NCI-H2081 treated with DMSO at 0.1 percent for 48 hours (cell line): ENCODE results near the gene PNMT.

Source experiments
- DNase-seq: peaks from one replicate; lab custom pipeline; 2025; lab: John Stamatoyannopoulos, UW

PNMT gene

DNA sequence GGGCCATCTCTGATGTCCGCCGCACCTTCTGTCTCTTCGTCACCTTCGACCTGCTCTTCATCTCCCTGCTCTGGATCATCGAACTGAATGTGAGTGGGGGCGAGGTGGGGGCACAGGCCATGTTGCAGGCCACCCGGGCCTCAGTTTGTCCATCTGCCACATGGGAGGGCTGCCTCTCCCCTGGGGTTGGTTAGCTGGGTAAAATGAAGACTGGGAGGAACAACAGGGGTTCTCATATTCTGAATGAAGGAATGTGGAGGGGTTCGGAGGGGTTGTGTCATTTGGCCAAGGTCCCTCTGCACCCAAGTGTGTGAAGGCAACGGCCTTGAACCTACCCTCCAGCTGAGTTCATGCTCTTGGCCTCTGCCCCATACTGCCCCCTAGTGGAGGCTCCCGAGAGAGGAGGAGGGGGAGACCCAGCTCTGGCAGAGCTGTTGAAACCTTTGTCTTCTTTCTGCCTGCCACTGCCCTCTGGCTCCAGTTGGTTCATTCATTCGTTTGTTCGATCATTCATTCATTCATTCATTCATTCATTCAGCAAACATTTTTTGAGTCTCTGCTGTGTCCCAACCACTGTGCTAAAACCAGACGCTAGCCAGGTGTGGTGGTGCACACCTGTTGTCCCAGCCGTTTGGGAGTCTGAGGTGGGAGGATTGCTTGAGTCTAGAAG, 14.5 kb upstream of the PNMT start:
- DNase-seq = no peak

GRCh38 chr17:39655105-39655504, 13.1 kb upstream of the PNMT start:
- DNase-seq = no peak

GRCh38 chr17:39658346-39658745, 9.9 kb upstream of the PNMT start:
- no peak for DNase-seq

GRCh38 chr17:39658760-39659159, 9.5 kb upstream of the PNMT start:
- DNase-seq = no peak

- no peak for DNase-seq
Measured at GRCh38 chr17:39659279-39660010, 8.8 kb upstream of the PNMT start.

DNA sequence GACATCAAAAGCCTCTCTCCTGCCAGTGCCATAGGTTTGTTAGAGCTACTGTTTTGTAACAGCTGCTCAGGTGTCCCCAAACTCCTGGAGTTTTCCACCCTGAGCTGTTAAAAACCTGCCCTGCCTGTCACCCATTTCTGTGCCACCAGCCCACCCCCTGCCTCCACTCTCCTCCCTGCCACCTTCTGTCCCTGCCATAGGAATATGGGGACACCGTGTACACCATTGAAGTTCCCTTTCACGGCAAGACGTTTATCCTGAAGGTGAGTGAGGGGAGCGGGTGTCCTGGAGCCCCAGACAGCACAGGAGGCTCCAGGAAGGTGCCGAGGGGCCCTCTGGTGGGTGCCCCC, 8.3 kb upstream of the PNMT start:
- no peak for DNase-seq

- no peak for DNase-seq
Measured at GRCh38 chr17:39660397-39661385, 7.6 kb upstream of the PNMT start.

DNA sequence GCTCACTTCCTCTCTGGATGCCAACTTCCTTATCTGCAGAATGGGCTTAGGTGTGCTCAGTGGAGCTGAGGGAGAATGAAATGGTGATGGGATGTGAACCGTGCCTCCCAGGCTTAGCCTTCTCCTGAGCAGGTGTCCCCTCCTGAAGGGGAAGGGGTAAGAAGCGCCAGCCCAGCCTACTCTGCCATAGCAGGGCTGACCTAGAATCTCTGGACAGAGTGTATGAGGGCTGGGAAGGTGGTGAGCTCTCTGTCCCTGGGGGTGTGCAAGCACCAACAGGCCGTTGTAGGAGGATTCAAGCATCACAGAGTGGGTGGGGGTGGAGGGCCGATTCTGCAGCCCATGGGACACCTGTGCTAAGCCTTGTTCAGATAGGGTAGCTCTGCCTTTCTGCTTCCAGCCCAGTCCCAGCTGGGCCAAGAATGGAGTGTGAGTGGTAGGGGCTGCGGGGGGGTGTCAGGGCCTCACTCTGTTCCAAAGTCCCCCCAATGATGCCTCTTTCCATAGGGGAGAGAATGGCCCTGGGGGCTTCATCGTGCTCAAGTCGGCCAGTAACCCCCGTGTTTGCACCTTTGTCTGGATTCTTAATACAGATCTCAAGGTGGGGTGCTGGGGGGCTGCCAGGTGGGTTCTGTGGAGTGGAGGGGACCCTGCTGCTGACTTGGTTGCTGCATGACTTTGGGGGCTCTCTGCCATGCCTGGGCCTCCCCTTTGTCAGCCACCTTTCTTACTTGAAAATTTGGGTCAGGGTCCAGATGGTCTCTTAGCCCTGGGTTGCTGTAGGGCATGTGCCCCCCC, 6.3 kb upstream of the PNMT start:
- no peak for DNase-seq

DNA sequence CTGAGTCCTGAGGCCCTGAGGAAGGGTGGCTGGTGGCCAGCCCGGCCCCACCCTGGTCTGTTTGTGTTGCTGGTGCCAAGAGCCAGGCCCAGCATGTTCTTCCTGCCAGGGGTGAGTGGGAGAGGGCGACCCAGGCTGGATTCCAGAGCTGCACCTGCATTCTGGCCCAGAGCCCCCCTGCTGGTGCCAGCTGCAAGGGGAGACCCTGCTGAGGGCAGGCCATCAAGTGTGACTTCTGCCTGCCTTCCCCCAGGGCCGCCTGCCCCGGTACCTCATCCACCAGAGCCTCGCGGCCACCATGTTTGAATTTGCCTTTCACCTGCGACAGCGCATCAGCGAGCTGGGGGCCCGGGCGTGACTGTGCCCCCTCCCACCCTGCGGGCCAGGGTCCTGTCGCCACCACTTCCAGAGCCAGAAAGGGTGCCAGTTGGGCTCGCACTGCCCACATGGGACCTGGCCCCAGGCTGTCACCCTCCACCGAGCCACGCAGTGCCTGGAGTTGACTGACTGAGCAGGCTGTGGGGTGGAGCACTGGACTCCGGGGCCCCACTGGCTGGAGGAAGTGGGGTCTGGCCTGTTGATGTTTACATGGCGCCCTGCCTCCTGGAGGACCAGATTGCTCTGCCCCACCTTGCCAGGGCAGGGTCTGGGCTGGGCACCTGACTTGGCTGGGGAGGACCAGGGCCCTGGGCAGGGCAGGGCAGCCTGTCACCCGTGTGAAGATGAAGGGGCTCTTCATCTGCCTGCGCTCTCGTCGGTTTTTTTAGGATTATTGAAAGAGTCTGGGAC, 5.5 kb upstream of the PNMT start:
- no peak for DNase-seq

DNA sequence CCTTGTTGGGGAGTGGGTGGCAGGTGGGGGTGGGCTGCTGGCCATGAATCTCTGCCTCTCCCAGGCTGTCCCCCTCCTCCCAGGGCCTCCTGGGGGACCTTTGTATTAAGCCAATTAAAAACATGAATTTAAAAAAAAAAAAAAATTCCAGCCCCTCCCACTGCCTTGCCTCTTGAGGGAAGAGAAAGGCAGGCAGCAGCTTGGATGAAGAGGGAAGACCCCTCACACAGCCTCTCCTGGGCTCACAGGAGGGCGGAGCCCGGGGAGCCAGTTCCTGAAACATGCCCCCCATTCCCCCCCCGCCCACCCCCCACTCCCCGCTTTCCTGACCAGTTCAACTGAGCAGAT, 4.9 kb upstream of the PNMT start:
- no peak for DNase-seq

- no peak for DNase-seq
Measured at GRCh38 chr17:39663688-39664580, 4.3 kb upstream of the PNMT start.

GRCh38 chr17:39664581-39665561, 3.4 kb upstream of the PNMT start, which contains the start of gene TCAP:
TCAP (plus strand) TSS chr17:39665349; CDS start chr17:39665360, 11 bp downstream.
- DNase-seq = no peak

DNA sequence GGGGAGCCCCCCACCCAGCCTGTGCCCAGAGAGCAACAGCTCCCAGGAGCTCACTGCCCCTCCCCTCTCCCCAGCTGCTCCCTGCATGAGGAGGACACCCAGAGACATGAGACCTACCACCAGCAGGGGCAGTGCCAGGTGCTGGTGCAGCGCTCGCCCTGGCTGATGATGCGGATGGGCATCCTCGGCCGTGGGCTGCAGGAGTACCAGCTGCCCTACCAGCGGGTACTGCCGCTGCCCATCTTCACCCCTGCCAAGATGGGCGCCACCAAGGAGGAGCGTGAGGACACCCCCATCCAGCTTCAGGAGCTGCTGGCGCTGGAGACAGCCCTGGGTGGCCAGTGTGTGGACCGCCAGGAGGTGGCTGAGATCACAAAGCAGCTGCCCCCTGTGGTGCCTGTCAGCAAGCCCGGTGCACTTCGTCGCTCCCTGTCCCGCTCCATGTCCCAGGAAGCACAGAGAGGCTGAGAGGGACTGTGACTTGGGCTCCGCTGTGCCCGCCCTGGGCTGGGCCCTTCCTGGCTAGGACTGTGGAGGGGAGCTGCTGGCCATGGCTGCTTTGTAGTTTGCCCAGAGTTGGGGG, 2.5 kb upstream of the PNMT start:
- no peak for DNase-seq

DNA sequence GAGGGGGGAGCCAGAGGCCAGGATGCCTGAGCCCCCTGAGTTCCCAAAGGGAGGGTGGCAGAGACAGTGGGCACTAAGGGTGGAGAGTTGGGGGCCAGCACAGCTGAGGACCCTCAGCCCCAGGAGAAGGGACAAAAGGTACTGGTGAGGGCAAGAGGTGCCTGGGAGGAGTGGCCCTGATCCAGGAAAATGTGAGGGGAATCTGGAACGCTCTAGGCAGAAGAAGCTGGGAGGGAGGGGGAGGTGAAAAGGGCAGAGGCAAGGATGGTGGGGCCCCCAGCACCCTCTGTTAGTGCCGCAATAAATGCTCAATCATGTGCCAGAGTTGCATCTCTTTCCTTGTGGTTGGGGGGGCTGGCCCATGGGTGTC, 2.0 kb upstream of the PNMT start:
- DNase-seq = no peak

GRCh38 chr17:39666601-39667261, 1.5 kb upstream of the PNMT start:
- no peak for DNase-seq

GRCh38 chr17:39667262-39667944, 850 bp upstream of the PNMT start:
- no peak for DNase-seq
